Left renal pelvis (tissue), 4 donors: ENCODE measurements around the gene PSME3. TPM values are rescaled to one million over a fixed set of nuclear protein-coding genes. Genes with fewer than 3 reads are reported as not detected.
A peak's percentile ranks its signal among the peaks of the same experiment; 100 is the strongest.

Experiments
- DNase-seq, 4 donors: peaks; one replicate each; pipeline ENCODE4 v3.0.0-alpha.2; 2013; ENCODE audit warnings: low read depth in 4 of 4, low spot score in 3 of 4
- polyA plus RNA-seq, 4 donors: library from polyadenylated mRNA; unstranded; fragments of 120-200 nt; gene quantifications; one replicate each; pipeline ENCODE4 v1.2.1, GENCODE V29; 2013; ENCODE audit not compliant: insufficient read length in 4 of 4

The PSME3 gene
- 100 to 1,000 TPM in 2 of 4 donors, 10 to 100 TPM in 2; 72.1 to 114 (median 103) TPM for polyA plus RNA-seq

GRCh38 chr17:42832934-42833766 lies at the start of gene PSME3:
TSS of gene PSME3 (plus strand) at chr17:42833397. CDS start at chr17:42833632, 235 bp downstream.
- DNase-seq, result peak; percentile 66 to 83 (median 78)

DNA sequence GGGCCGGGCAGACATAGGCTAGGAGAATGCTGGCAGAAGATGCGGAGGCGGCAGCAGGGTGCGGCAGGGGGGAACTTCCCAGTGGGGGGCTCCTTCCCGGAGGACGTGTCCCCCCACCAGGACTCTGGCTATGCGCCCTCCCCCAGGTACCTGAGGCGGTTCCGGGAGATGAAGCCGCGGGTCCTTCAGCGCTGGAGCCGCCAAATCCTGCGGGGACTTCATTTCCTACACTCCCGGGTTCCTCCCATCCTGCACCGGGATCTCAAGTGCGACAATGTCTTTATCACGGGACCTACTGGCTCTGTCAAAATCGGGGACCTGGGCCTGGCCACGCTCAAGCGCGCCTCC lies 49.4 kb upstream of the PSME3 start:
- no peak for DNase-seq

DNA sequence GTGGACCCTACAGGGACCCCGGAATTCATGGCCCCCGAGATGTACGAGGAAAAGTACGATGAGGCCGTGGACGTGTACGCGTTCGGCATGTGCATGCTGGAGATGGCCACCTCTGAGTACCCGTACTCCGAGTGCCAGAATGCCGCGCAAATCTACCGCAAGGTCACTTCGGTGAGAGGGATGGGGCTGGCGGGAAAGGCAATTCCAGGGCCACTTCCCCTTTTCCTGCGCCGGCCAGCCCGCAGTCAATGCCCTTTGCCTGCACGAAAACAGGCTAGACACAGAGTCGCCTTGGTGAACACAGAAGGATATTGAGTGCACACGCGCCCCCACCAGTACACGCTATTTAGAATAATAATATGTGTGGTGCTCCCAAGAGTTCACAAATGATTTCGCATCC lies 48.8 kb upstream of the PSME3 start:
- DNase-seq, result no peak

DNA sequence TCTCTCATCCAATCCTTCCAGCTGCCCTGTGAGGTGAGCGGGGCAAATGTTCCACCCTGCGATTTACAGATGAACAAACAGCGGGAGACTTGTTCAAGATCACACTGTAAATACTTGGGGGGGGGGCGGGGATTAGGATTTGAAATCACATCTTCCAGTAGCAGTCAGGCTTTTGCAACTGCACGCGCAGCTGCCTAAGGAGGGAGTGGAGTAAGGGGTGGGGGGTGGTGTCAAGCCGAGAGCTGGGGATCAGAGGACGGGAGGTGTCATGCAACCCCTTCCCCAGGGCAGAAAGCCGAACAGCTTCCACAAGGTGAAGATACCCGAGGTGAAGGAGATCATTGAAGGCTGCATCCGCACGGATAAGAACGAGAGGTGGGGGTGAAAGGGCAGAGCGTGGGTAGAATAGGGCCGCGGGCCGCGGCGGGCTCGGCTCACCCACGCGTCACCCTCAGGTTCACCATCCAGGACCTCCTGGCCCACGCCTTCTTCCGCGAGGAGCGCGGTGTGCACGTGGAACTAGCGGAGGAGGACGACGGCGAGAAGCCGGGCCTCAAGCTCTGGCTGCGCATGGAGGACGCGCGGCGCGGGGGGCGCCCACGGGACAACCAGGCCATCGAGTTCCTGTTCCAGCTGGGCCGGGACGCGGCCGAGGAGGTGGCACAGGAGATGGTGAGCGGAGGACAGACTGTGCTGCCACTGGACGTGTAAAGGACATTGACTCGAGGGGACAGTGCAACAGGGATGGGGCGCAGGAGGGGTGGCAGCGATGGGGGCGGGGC lies 48.2 kb upstream of the PSME3 start:
- no peak for DNase-seq

DNA sequence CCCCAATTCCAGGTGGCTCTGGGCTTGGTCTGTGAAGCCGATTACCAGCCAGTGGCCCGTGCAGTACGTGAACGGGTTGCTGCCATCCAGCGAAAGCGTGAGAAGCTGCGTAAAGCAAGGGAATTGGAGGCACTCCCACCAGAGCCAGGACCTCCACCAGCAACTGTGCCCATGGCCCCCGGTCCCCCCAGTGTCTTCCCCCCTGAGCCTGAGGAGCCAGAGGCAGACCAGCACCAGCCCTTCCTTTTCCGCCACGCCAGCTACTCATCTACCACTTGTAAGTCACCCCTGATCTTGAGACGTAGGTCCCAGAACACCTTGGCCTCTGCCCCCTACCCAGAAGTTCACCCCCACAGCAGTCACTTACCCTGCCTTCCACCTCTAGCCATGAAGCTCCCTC lies 45.9 kb upstream of the PSME3 start:
- no peak for DNase-seq

DNA sequence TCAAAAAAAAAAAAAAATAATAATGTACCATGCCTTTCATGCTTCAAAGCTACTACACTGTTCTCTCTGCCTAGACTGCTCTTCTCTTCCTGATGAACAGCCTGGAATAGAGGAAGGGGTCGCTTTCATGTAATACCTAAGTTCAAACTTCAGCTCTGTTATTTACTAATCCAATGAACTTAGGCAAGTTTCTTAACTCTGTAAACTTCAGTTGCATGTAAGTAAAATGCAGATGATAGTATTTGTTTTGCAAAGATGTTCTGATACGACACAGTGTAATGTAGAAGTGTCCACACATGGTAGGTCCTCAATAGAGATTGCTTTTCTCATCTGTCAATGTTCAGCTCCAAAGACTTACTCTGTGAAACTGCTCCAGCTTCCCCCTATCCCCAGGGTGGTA lies 41.2 kb upstream of the PSME3 start:
- DNase-seq, result no peak

DNA sequence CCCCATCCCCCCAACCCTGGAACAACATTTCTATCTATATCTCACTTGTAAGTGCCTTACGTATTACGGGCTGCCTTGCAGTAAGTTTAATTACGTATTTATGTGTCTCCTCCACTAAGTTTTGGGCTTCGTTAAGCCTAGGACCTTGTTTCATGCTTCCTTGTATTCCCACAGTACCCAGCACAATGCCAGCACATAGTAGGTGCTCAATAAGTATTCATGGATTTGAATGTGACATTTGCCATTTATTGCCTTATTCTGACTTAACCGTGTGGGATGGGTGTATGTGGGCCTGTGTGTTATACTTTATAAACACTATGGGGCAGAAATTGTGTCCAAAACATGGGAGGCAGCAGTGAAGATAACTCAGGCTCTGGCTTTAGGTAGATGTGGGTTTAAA lies 40.7 kb upstream of the PSME3 start:
- DNase-seq, result no peak

DNA sequence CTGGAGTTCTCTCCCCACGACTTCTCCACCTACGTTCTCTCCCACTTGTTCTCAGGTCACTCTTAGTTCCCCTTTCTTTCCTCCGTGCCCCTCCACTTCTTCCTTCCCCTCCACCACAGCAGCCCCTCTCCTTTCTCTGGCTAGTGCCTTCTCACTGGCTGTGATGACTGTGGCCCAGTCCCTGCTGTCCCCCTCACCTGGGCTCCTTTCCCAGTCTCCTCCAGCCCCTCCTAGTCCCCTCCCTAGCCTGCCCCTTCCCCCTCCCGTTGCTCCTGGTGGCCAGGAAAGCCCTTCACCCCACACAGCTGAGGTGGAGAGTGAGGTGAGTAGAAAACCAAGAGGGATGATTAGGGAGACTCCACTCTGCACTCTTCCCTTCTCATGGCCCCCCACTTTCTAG lies 38.1 kb upstream of the PSME3 start:
- DNase-seq, result no peak

- no peak for DNase-seq
Measured at GRCh38 chr17:42795465-42795864, 37.7 kb upstream of the PSME3 start.

- no peak for DNase-seq
Measured at GRCh38 chr17:42796066-42796758, 37.0 kb upstream of the PSME3 start.

DNA sequence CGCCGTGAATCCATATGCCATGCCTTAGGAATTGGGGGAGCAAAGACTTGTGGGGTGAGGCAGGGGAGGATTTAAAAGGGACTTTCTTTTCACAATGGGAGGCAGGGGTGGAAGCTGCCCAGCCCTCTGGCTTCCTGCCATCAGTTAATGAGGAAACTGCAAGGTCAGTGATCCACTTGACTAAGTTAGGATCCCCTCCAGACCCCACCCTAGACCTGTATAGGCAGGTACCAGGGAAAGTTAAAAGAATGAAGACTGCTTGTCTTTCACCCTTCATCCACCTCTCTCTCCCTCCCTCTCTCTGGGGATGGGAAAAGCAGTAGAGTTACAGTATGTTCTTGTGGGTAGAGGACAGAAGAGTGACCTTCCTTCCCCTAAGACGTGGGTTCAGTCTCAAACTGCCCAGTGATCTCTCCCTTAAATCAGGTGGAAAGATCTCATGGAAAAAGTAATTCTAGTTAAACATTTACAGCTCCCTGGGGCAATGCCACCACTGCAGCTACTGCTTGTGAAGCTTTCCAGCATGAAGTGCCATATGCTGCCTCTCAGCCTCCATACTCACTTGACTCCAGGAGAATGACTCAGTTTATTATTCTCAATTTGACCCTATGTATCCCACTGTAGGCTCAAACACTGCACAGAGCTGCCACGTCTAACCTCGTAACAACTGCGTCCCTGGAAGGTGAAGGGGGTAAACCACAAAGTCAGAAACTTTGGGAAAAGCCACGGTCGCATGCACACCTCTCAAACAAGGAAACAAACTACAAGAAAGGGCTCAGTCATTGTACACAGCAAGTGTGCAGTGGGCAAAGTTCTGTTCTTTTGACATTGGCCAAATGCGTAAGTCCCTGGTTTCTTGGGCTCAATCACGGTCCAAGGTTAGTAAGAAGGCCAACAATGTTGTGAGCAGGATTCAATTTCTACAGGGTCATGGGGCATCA lies 35.9 kb upstream of the PSME3 start:
- peak in 3 of 4 donors; percentile 44 to 63 (median 59) for DNase-seq

GRCh38 chr17:42798011-42798382 lies 35.2 kb upstream of the PSME3 start:
- DNase-seq, result no peak

- peak; percentile 55 to 77 (median 72) for DNase-seq
Measured at GRCh38 chr17:42798383-42799380, 34.5 kb upstream of the PSME3 start, which contains the start of the genes CNTD1 and COA3. TSS of gene CNTD1 (plus strand) at chr17:42798861. CDS start at chr17:42799068, 207 bp downstream. TSS of gene COA3 (minus strand) at chr17:42798704. CDS start at chr17:42798681, 23 bp downstream.

- DNase-seq, result no peak
Measured at GRCh38 chr17:42803074-42803883, 29.9 kb upstream of the PSME3 start.

DNA sequence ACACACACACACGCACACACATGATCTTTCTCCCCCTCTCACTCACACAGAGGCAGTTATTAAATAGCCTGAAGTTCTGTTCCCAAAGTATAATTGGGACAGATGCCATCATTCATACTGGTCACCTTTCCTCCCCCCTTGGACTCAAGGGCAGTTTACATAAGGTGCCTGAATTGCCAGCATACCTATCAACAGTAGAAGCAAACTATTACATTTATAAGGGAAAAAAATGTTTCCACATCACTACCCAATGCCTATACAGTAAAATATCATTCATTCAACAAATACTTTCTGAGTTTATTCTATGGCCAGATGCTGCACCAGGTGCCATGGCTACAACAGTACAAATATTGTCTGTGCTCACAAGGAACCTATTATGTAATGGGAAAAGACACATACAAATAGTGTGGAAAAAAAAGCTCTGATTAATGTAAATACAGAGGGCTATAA lies 28.3 kb upstream of the PSME3 start:
- DNase-seq, result no peak

GRCh38 chr17:42806249-42806648 lies 26.9 kb upstream of the PSME3 start:
- DNase-seq, result no peak

GRCh38 chr17:42809250-42809649 lies 23.9 kb upstream of the PSME3 start:
- no peak for DNase-seq
